DMS53 (cell line): ENCODE results near the gene ANO5.

Experiments
- DNase-seq: peaks from one replicate; lab custom pipeline; 2025; lab: John Stamatoyannopoulos, UW

ANO5 gene

GRCh38 chr11:22331771-22332170 lies 138.9 kb downstream of the ANO5 start:
- DNase-seq, result peak; percentile 11
